ENCODE measurements around the gene THG1L.
A peak's percentile ranks its signal among the peaks of the same experiment; 100 is the strongest.

THG1L gene

GRCh38 chr5:157713830-157714595 lies 17.2 kb upstream of the THG1L start:
- no peak for TF ChIP-seq CEBPB (IDR thresholded peaks at IDR 0.05)
- TF ChIP-seq MAX (IDR thresholded peaks at IDR 0.05), result no peak
- no peak for TF ChIP-seq NFIC (IDR thresholded peaks at IDR 0.05)
- no peak for TF ChIP-seq TAF1 (IDR thresholded peaks at IDR 0.05; ENCODE audit: low read depth)
- no peak for TF ChIP-seq CREB1 (IDR thresholded peaks at IDR 0.05; ENCODE audit: low read depth)
- no peak for TF ChIP-seq ZBTB7A (IDR thresholded peaks at IDR 0.05; ENCODE audit: low read depth)
- no peak for TF ChIP-seq EP300 (IDR thresholded peaks at IDR 0.05; ENCODE audit: borderline replicate concordance)

GRCh38 chr5:157714596-157714864 lies 16.7 kb upstream of the THG1L start:
- TF ChIP-seq TAF1 (IDR thresholded peaks at IDR 0.05; ENCODE audit: low read depth), result no peak
- no peak for TF ChIP-seq CEBPB (IDR thresholded peaks at IDR 0.05)
- no peak for TF ChIP-seq YY1 (IDR thresholded peaks at IDR 0.05; ENCODE audit: low read depth)
- no peak for TF ChIP-seq TCF12 (IDR thresholded peaks at IDR 0.05; ENCODE audit: low read depth)
- TF ChIP-seq EGR1 (IDR thresholded peaks at IDR 0.05), result no peak
- no peak for TF ChIP-seq FOXM1 (IDR thresholded peaks at IDR 0.05; ENCODE audit: borderline replicate concordance, low read depth)
- no peak for TF ChIP-seq CREB1 (IDR thresholded peaks at IDR 0.05; ENCODE audit: low read depth)

- TF ChIP-seq RAD21 (IDR thresholded peaks at IDR 0.05; ENCODE audit: low read depth), result peak; percentile 76
- no peak for TF ChIP-seq MAX (IDR thresholded peaks at IDR 0.05)
- TF ChIP-seq CREB1 (IDR thresholded peaks at IDR 0.05; ENCODE audit: low read depth), result no peak
- no peak for TF ChIP-seq EGR1 (IDR thresholded peaks at IDR 0.05)
- TF ChIP-seq ZBTB7A (IDR thresholded peaks at IDR 0.05; ENCODE audit: low read depth), result no peak
- TF ChIP-seq USF1 (IDR thresholded peaks at IDR 0.05), result no peak
These were observed 12.7 kb upstream of the THG1L start for GRCh38 chr5:157718519-157718918.

- TF ChIP-seq TCF12 (IDR thresholded peaks at IDR 0.05; ENCODE audit: low read depth) (no peak), TEAD4 (IDR thresholded peaks at IDR 0.05) (no peak), TAF1 (IDR thresholded peaks at IDR 0.05; ENCODE audit: low read depth) (no peak), NFIC (IDR thresholded peaks at IDR 0.05) (no peak), EP300 (IDR thresholded peaks at IDR 0.05; ENCODE audit: borderline replicate concordance) (no peak), ZBTB7A (IDR thresholded peaks at IDR 0.05; ENCODE audit: low read depth) (no peak), RAD21 (IDR thresholded peaks at IDR 0.05; ENCODE audit: low read depth) (no peak), MAX (IDR thresholded peaks at IDR 0.05) (no peak), REST (IDR thresholded peaks at IDR 0.05; ENCODE audit: low read depth) (no peak), CREB1 (IDR thresholded peaks at IDR 0.05; ENCODE audit: low read depth) (no peak), FOXM1 (IDR thresholded peaks at IDR 0.05; ENCODE audit: borderline replicate concordance, low read depth) (no peak)
These were observed 12.0 kb upstream of the THG1L start for GRCh38 chr5:157719245-157719644.

DNA sequence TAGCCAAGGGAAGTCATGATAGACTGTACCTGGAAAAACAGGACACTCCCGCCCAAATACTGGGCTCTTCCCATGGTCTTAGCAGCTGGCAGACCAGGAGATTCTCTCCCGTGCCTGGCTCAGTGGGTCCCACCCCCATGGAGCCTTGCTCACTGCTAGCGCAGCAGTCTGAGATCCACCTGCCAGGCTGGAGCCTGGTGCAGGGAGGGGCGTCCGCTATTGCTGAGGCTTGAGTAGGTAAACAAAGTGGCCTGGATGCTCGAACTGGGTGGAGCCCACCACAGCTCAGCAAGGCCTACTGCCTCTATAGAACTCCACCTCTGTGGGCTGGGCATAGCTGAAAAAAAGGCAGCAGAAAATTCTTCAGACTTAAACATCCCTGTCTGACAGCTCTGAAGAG lies 10.1 kb upstream of the THG1L start:
- no peak for TF ChIP-seq EGR1 (IDR thresholded peaks at IDR 0.05)
- TF ChIP-seq TEAD4 (IDR thresholded peaks at IDR 0.05), result no peak

GRCh38 chr5:157729858-157730257 lies 1.4 kb upstream of the THG1L start:
- no peak for TF ChIP-seq EP300 (IDR thresholded peaks at IDR 0.05; ENCODE audit: borderline replicate concordance)
- no peak for TF ChIP-seq CEBPB (IDR thresholded peaks at IDR 0.05)
- TF ChIP-seq USF1 (IDR thresholded peaks at IDR 0.05), result no peak
- TF ChIP-seq REST (IDR thresholded peaks at IDR 0.05; ENCODE audit: low read depth), result no peak
- TF ChIP-seq TAF1 (IDR thresholded peaks at IDR 0.05; ENCODE audit: low read depth), result no peak
- no peak for TF ChIP-seq MAX (IDR thresholded peaks at IDR 0.05)
- no peak for TF ChIP-seq CREB1 (IDR thresholded peaks at IDR 0.05; ENCODE audit: low read depth)
- TF ChIP-seq ZBTB7A (IDR thresholded peaks at IDR 0.05; ENCODE audit: low read depth), result no peak
- no peak for TF ChIP-seq FOXM1 (IDR thresholded peaks at IDR 0.05; ENCODE audit: borderline replicate concordance, low read depth)
- TF ChIP-seq RAD21 (IDR thresholded peaks at IDR 0.05; ENCODE audit: low read depth), result no peak

Measured in Ishikawa (cell line).